K562 (cell line): ENCODE results near the gene SCAMP3. TPM values are rescaled to one million over a fixed set of nuclear protein-coding genes. Genes with fewer than 3 reads are reported as not detected.
A peak's percentile ranks its signal among the peaks of the same experiment; 100 is the strongest.

Source experiments
- EHMT2 ChIP-seq: fragments of 450-650 bp; IDR thresholded peaks from 2 replicates; pipeline ENCODE4 v1.6.1; 2018; ENCODE audit warnings: antibody characterized with exemption
- ELF2 ChIP-seq: fragments of 250-450 bp; sonication (Bioruptor Pico); IDR thresholded peaks from 2 replicates; pipeline ENCODE4 v1.5.0; 2021; ENCODE audit warnings: mild to moderate bottlenecking
- HBP1 ChIP-seq: fragments of 450-650 bp; formaldehyde crosslinking; IDR thresholded peaks from 2 replicates; pipeline ENCODE4 v1.4.0; 2022; ENCODE audit warnings: missing genetic modification characterization
- KDM4B ChIP-seq, 2 experiments: fragments of 450-650 bp in 1 of 2; sonication (generic) in 1 of 2; IDR thresholded peaks; 2 replicates each; pipeline ENCODE4 v1.6.1; 2016 to 2017; ENCODE audit warnings: borderline replicate concordance in 2 of 2, antibody characterized with exemption in 1 of 2, low read depth in 1 of 2, mild to moderate bottlenecking in 1 of 2
- MEIS2 ChIP-seq: fragments of 450-650 bp; IDR thresholded peaks from 2 replicates; pipeline ENCODE4 v1.6.1; 2014; ENCODE audit warnings: mild to moderate bottlenecking; ENCODE audit not compliant: partially characterized antibody
- NFE2 ChIP-seq: IDR thresholded peaks from 2 replicates; pipeline ENCODE4 v1.6.1; 2014; ENCODE audit warnings: antibody characterized with exemption, low read depth
- NR0B1 ChIP-seq: fragments of 450-650 bp; IDR thresholded peaks from one replicate; pipeline ENCODE4 v1.6.1; 2018; ENCODE audit warnings: mild to moderate bottlenecking, moderate library complexity; ENCODE audit not compliant: partially characterized antibody
- PRMT5 ChIP-seq: sonication (generic); formaldehyde crosslinking; IDR thresholded peaks from 2 replicates; pipeline ENCODE4 v1.5.0; 2020; ENCODE audit warnings: missing genetic modification reagents
- PTRF ChIP-seq: fragments of 450-650 bp; IDR thresholded peaks from 2 replicates; pipeline ENCODE4 v1.6.1; 2016; ENCODE audit warnings: mild to moderate bottlenecking, missing genetic modification characterization, missing compliant biosample characterization
- PURB ChIP-seq: sonication (generic); formaldehyde crosslinking; IDR thresholded peaks from 2 replicates; pipeline ENCODE4 v1.9.0; 2021; ENCODE audit warnings: low read depth, mild to moderate bottlenecking, missing genetic modification reagents
- RHOXF2B ChIP-seq: fragments of 250-450 bp; sonication (Bioruptor Pico); conservative IDR thresholded peaks from 2 replicates; pipeline ENCODE4 v1.5.1; 2021
- SLC30A9 ChIP-seq: fragments of 250-450 bp; sonication (Bioruptor Pico); IDR thresholded peaks from 2 replicates; pipeline ENCODE4 v1.8.0; 2022; ENCODE audit warnings: mild to moderate bottlenecking, moderate library complexity
- SP1 ChIP-seq: sonication (generic); formaldehyde crosslinking; IDR thresholded peaks from 2 replicates; pipeline ENCODE4 v1.8.1; 2022; ENCODE audit warnings: mild to moderate bottlenecking, missing genetic modification reagents
- SRSF9 ChIP-seq: fragments of 200-400 bp; formaldehyde crosslinking; IDR thresholded peaks from 2 replicates; pipeline ENCODE4 v1.6.1; 2017; ENCODE audit warnings: low read depth, low read length, borderline replicate concordance
- TEAD4 ChIP-seq, 2 experiments: sonication (generic) in 1 of 2; formaldehyde crosslinking in 1 of 2; IDR thresholded peaks; 2 replicates each; pipeline versions ENCODE4 v1.6.1 to v1.8.0; 2012 to 2022; ENCODE audit warnings: borderline replicate concordance in 1 of 2, inconsistent platforms in 1 of 2, low read length in 1 of 2, mild to moderate bottlenecking in 1 of 2, missing genetic modification reagents in 1 of 2
- ZBTB17 ChIP-seq: fragments of 450-650 bp; formaldehyde crosslinking; IDR thresholded peaks from 2 replicates; pipeline ENCODE4 v1.4.0; 2020; ENCODE audit warnings: mild to moderate bottlenecking
- ZFP36 ChIP-seq: fragments of 150-350 bp; IDR thresholded peaks from 2 replicates; pipeline ENCODE4 v1.6.1; 2018; ENCODE audit warnings: low read length, low read depth; ENCODE audit not compliant: partially characterized antibody
- ZNF431 ChIP-seq: sonication (generic); formaldehyde crosslinking; IDR thresholded peaks from 2 replicates; pipeline ENCODE4 v1.8.0; 2022; ENCODE audit warnings: mild to moderate bottlenecking, missing genetic modification reagents
- polyA plus RNA-seq, 8 experiments: library from polyadenylated mRNA; depleted of rRNA in 4 of 8; stranded (reverse) in 5 of 8; unstranded in 3 of 8; fragments of >200 nt; fragmentation: Nextera tagmentation in 2 of 8; fragmentation: Illumina TruSeq in 1 of 8; extraction: Ambion mirVana in 2 of 8; extraction: Trizol in 1 of 8; gene quantifications; 2 replicates each; pipeline versions ENCODE4 v1.2.1 to v1.2.3, GENCODE V29; 2011 to 2014; ENCODE audit warnings: inconsistent platforms in 1 of 8, missing spikeins in 1 of 8
- total RNA-seq, 7 experiments: library from RNA; depleted of rRNA in 6 of 7; stranded (reverse); fragments of >200 nt in 6 of 7; fragmentation: Illumina TruSeq in 2 of 7; extraction: Trizol in 2 of 7; gene quantifications; 2 replicates each; pipeline versions ENCODE4 v1.2.1 to v1.2.3, GENCODE V29; 2011 to 2021; ENCODE audit warnings: low replicate concordance in 1 of 7
- TF ChIP-seq, protein P1 (sequence below): fragments of 450-650 bp; IDR thresholded peaks from 2 replicates; pipeline ENCODE4 v1.6.1; 2017; ENCODE audit warnings: antibody characterized with exemption, mild to moderate bottlenecking
- TF ChIP-seq, protein P2 (sequence below): sonication (generic); formaldehyde crosslinking; IDR thresholded peaks from 2 replicates; pipeline ENCODE4 v1.8.0; 2022; ENCODE audit warnings: mild to moderate bottlenecking, missing genetic modification reagents

The SCAMP3 gene
- total and polyA plus RNA-seq, 9 of the 15 experiments (the other 6 are each of a cell fraction or from before 2014, with no cell fraction given) = 14.2 to 131 (median 86.1) TPM

DNA sequence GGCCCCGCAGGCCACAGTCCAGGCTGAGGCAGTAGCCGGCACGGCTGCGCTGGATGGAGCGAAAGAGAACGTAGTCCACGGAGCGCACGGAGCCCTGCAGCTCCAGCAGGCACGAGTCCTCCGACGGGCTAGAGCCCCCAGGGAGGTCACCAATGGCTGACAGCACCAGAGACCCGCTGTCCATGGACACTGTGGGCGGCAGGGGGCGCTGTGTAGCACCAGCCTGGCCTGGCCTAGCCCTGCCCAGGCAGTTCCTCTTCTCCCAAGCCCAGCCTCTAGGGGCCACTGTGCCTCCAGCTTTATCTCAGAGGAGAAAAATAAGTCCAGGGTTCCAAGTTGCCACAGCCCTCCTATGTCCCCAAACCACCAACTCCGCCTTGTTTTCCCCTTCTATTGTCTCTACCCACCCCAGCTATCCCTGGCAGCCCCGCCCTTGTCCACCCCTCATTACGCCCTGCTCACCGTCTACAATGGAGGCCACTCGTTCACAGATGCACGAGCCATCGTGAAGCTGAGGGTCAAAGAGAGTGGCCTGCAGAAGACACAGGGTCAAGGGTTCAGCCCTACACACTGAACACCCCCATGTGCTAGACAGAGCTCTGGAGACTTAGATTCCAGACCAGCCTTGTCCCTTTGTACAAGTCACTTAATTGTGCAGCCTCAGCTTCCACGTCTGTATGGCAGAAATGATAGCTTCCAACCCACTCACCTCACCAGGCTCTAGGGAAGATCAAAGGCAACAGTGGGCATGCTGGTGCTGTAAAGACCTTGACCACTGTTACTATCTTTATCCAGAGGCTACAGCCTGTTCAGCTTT lies 11.3 kb downstream of the SCAMP3 start (continued):
- TF ChIP-seq, protein P1, sequence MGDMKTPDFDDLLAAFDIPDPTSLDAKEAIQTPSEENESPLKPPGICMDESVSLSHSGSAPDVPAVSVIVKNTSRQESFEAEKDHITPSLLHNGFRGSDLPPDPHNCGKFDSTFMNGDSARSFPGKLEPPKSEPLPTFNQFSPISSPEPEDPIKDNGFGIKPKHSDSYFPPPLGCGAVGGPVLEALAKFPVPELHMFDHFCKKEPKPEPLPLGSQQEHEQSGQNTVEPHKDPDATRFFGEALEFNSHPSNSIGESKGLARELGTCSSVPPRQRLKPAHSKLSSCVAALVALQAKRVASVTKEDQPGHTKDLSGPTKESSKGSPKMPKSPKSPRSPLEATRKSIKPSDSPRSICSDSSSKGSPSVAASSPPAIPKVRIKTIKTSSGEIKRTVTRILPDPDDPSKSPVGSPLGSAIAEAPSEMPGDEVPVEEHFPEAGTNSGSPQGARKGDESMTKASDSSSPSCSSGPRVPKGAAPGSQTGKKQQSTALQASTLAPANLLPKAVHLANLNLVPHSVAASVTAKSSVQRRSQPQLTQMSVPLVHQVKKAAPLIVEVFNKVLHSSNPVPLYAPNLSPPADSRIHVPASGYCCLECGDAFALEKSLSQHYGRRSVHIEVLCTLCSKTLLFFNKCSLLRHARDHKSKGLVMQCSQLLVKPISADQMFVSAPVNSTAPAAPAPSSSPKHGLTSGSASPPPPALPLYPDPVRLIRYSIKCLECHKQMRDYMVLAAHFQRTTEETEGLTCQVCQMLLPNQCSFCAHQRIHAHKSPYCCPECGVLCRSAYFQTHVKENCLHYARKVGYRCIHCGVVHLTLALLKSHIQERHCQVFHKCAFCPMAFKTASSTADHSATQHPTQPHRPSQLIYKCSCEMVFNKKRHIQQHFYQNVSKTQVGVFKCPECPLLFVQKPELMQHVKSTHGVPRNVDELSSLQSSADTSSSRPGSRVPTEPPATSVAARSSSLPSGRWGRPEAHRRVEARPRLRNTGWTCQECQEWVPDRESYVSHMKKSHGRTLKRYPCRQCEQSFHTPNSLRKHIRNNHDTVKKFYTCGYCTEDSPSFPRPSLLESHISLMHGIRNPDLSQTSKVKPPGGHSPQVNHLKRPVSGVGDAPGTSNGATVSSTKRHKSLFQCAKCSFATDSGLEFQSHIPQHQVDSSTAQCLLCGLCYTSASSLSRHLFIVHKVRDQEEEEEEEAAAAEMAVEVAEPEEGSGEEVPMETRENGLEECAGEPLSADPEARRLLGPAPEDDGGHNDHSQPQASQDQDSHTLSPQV = peak; percentile 78
- TF ChIP-seq EHMT2 (no peak), TEAD4 (IDR thresholded peaks at IDR 0.05; ENCODE audit: low read length) (no peak; the same call in 1 of the 2 replicates), TEAD4 (CRISPR knock-in tag; IDR thresholded peaks at IDR 0.05; ENCODE audit: borderline replicate concordance) (no peak), PRMT5 (CRISPR knock-in tag) (no peak), SP1 (CRISPR knock-in tag) (peak; percentile 85), NFE2 (no peak), RHOXF2B (CRISPR knock-in tag) (no peak), HBP1 (CRISPR knock-in tag) (no peak), ZBTB17 (0 out of 2 replicates have a peak, but pooled peaks have one; percentile 57), ELF2 (CRISPR knock-in tag) (no peak), ZNF431 (CRISPR knock-in tag) (no peak), NR0B1 (no peak), PURB (CRISPR knock-in tag) (no peak), KDM4B (IDR thresholded peaks at IDR 0.05; ENCODE audit: borderline replicate concordance in 2 of 2, low read depth in 1 of 2) (no peak), ZFP36 (no peak), SRSF9 (no peak), MEIS2 (peak; percentile 8), PTRF (tag) (no peak), SLC30A9 (CRISPR knock-in tag) (no peak)
- TF ChIP-seq, protein P2, sequence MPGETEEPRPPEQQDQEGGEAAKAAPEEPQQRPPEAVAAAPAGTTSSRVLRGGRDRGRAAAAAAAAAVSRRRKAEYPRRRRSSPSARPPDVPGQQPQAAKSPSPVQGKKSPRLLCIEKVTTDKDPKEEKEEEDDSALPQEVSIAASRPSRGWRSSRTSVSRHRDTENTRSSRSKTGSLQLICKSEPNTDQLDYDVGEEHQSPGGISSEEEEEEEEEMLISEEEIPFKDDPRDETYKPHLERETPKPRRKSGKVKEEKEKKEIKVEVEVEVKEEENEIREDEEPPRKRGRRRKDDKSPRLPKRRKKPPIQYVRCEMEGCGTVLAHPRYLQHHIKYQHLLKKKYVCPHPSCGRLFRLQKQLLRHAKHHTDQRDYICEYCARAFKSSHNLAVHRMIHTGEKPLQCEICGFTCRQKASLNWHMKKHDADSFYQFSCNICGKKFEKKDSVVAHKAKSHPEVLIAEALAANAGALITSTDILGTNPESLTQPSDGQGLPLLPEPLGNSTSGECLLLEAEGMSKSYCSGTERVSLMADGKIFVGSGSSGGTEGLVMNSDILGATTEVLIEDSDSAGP (CRISPR knock-in tag) = no peak
